DND-41 (cell line): ENCODE measurements around the gene DNM2.

Source experiments
- EZH2 ChIP-seq: IDR thresholded peaks from 3 replicates; pipeline ENCODE4 v1.6.1; 2012; ENCODE audit warnings: borderline replicate concordance, low read depth, mild to moderate bottlenecking, moderate library complexity, low read length, inconsistent platforms; ENCODE audit not compliant: severe bottlenecking
- TF ChIP-seq, protein P1 (sequence below): IDR thresholded peaks from 2 replicates; pipeline ENCODE4 v1.5.1; 2012; ENCODE audit warnings: borderline replicate concordance, low read length, moderate library complexity, mild to moderate bottlenecking; ENCODE audit not compliant: poor library complexity, severe bottlenecking; ENCODE audit errors: extremely low read depth

DNA sequence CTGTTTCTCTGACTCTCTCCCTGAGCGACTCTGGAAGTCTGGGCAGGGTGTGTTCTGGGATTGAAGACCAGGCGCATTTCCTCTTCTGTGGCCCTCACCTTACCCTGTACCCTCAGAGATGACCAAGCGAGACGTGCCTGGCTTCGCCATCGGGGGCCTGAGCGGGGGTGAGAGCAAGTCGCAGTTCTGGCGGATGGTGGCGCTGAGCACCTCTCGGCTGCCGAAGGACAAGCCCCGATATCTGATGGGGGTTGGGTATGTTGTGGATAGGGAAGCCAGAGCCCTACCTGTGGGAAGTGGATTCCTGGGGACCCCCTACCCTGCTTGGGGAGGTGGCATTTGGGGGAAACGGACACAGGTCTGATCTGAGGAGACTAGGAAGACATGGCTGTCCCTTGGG is 5.8 kb upstream of the DNM2 start:
- no peak for TF ChIP-seq EZH2
- TF ChIP-seq, protein P1, sequence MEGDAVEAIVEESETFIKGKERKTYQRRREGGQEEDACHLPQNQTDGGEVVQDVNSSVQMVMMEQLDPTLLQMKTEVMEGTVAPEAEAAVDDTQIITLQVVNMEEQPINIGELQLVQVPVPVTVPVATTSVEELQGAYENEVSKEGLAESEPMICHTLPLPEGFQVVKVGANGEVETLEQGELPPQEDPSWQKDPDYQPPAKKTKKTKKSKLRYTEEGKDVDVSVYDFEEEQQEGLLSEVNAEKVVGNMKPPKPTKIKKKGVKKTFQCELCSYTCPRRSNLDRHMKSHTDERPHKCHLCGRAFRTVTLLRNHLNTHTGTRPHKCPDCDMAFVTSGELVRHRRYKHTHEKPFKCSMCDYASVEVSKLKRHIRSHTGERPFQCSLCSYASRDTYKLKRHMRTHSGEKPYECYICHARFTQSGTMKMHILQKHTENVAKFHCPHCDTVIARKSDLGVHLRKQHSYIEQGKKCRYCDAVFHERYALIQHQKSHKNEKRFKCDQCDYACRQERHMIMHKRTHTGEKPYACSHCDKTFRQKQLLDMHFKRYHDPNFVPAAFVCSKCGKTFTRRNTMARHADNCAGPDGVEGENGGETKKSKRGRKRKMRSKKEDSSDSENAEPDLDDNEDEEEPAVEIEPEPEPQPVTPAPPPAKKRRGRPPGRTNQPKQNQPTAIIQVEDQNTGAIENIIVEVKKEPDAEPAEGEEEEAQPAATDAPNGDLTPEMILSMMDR = no peak
